ENCODE data around the gene PACRG.

The PACRG gene

DNA sequence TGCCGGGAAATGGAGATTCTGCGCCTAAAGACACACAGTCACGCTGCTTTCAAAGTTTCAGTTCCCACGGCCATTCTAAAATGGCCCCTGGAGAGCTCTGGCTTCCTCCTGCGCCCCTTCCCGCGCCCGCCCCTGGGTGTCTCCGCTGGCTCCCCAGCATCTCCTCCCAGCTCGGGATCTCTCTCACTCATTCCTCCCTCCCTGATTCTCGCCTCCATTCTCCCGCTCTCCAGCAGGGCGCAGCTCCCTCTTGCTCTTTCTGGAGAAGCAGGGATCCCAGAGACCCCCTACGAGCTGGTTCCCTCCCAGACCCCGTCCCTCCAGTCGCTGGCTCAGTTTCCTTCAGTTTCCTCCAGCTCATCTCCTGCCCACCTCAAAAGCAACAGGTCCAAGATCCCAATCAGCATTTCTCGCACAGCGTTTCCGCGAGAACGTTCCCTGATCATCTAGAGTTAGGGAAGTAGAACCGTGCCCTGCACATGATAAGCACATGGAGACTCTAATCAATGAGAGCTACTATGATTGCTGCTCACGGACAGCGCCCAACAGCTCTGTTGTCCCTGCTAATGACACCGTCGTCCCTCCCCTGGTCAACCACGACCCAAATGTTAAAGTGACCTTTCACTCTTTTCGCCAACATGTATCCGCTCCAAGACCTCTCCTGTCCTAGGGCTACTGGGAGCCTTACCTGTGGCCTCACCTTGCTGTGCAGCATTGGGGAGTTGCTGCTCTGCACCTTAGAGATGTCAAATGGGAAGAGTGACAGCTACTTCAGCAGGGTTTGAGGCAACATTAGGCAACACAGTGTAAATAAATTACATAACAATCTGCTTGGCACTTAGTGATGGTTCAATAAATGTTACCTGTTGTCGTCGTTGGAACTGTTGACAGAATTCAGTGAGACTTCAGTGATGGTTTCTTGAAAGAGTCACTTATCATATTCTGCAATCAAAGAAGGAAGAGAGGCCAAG, 468.2 kb downstream of the PACRG start:
- H3K27ac ChIP-seq (ENCODE audit: low read depth, low read length) = no peak overlapping the region
- no peak overlapping the region for H3K4me3 ChIP-seq (ENCODE audit: low read depth, low read length)
- no peaks in the 10 kb centered on the region for H3K36me3 ChIP-seq (ENCODE audit: control insufficient read depth, insufficient read depth, low read length)
- no peaks in the 10 kb centered on the region for H3K27me3 ChIP-seq (ENCODE audit: control insufficient read depth, insufficient read depth, low read length)
- no peak overlapping the region for H3K9ac ChIP-seq (ENCODE audit: low read length)
- no peaks in the 10 kb centered on the region; the same call in 1 of the 2 replicates for H3K4me1 ChIP-seq (ENCODE audit: control insufficient read depth, insufficient read depth, low read length)
- H3K9me3 ChIP-seq (ENCODE audit: control insufficient read depth, insufficient read depth, low read depth, low read length) = no peaks in the 10 kb centered on the region

DNA sequence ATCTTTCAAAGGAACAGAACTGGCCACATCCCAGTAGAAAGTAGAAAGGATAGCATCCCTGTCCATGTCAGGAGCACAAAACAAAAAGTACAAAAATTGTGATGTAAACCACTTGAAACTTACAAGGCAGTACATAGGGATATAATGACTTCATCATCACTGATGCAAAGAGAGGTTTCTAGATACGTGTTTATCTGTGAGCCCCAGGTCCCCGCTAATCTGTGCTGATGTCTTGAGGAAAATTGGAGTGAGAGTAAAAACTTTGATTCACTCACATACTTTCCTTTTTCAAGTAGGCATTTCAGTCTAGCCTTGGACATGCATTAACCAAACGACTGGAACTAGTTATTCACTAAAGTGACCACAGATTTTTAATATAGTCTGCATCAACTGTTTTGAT, 470.1 kb downstream of the PACRG start:
- H3K9me3 ChIP-seq (ENCODE audit: control insufficient read depth, insufficient read depth, low read depth, low read length) = no peaks in the 10 kb centered on the region
- peaks cover 3% of the 10 kb centered on the region; the same call in 1 of the 2 replicates for H3K4me1 ChIP-seq (ENCODE audit: control insufficient read depth, insufficient read depth, low read length)
- no peak overlapping the region for H3K27ac ChIP-seq (ENCODE audit: low read depth, low read length)
- no peaks in the 10 kb centered on the region for H3K36me3 ChIP-seq (ENCODE audit: control insufficient read depth, insufficient read depth, low read length)
- no peak overlapping the region for H3K4me3 ChIP-seq (ENCODE audit: low read depth, low read length)
- no peak overlapping the region for H3K9ac ChIP-seq (ENCODE audit: low read length)
- no peaks in the 10 kb centered on the region for H3K27me3 ChIP-seq (ENCODE audit: control insufficient read depth, insufficient read depth, low read length)

DNA sequence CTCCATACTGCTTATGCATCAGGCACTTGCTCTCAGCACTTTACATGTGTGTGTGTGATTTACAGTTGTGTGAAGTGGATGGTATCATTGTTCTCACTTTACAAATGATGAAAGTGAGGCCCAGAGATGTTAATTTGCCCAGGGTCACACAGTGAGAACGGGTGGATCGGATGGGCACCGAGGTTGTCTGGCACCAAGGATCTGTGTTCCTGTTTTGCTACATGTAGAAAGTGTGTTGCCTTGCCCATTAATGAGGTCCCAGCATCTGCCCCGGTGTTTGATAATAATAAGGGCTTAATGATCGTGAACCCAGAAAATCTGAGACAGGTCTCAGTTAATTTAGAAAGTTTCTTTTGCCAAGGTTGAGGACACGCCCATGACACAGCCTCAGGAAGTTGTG, 470.6 kb downstream of the PACRG start:
- H3K9me3 ChIP-seq (ENCODE audit: control insufficient read depth, insufficient read depth, low read depth, low read length) = no peaks in the 10 kb centered on the region
- peaks cover 3% of the 10 kb centered on the region; the same call in 1 of the 2 replicates for H3K4me1 ChIP-seq (ENCODE audit: control insufficient read depth, insufficient read depth, low read length)
- H3K27ac ChIP-seq (ENCODE audit: low read depth, low read length) = no peak overlapping the region
- no peak overlapping the region for H3K9ac ChIP-seq (ENCODE audit: low read length)
- H3K27me3 ChIP-seq (ENCODE audit: control insufficient read depth, insufficient read depth, low read length) = no peaks in the 10 kb centered on the region
- no peak overlapping the region for H3K4me3 ChIP-seq (ENCODE audit: low read depth, low read length)
- H3K36me3 ChIP-seq (ENCODE audit: control insufficient read depth, insufficient read depth, low read length) = no peaks in the 10 kb centered on the region

DNA sequence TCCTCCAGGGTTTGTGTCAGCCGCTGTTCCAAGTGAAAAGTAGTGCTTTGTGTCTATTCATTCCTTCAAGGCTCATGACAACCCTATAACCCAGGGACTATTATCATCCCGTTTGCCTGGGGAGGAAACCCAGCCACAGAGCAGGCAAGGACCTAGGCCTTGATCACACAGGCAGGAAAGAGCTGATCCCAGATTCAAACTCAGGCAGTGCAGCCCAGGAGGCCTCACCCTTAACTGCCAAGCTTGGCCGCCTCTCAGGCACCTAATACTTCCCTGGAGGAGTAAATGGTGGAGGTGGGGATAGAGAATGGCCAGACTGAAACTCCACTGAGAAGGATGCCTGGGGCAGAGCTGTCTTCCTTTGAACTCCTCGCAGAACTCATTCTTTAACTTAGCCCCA, 471.6 kb downstream of the PACRG start:
- Histone ChIP-seq H3K4me1 (ENCODE audit: control insufficient read depth, insufficient read depth, low read length) (peaks cover 3% of the 10 kb centered on the region; the same call in 1 of the 2 replicates), H3K9me3 (ENCODE audit: control insufficient read depth, insufficient read depth, low read depth, low read length) (no peaks in the 10 kb centered on the region), H3K27me3 (ENCODE audit: control insufficient read depth, insufficient read depth, low read length) (no peaks in the 10 kb centered on the region), H3K27ac (ENCODE audit: low read depth, low read length) (no peak overlapping the region), H3K36me3 (ENCODE audit: control insufficient read depth, insufficient read depth, low read length) (no peaks in the 10 kb centered on the region), H3K4me3 (ENCODE audit: low read depth, low read length) (no peak overlapping the region), H3K9ac (ENCODE audit: low read length) (no peak overlapping the region)

DNA sequence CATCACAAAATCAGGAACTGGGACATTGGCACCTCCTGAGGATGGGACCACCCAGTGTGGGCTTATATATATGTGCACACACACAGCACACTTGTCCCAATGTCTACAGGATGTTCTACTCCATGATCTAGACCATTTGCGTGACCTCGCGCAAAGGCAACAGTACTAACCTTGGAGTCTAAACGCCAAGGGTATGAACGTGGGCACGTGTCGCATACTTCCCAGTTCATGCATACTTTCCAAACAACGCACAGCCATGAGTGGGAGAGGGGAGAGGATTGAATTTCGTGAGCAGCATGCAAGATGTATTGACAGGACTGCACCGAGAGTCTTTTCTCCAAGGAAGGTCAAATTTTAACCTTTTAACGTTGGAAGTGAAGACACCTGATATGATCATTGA, 472.5 kb downstream of the PACRG start:
- Histone ChIP-seq H3K27me3 (ENCODE audit: control insufficient read depth, insufficient read depth, low read length) (no peaks in the 10 kb centered on the region), H3K9me3 (ENCODE audit: control insufficient read depth, insufficient read depth, low read depth, low read length) (no peaks in the 10 kb centered on the region), H3K27ac (ENCODE audit: low read depth, low read length) (no peak overlapping the region), H3K36me3 (ENCODE audit: control insufficient read depth, insufficient read depth, low read length) (no peaks in the 10 kb centered on the region), H3K4me1 (ENCODE audit: control insufficient read depth, insufficient read depth, low read length) (peaks cover 3% of the 10 kb centered on the region; the same call in 1 of the 2 replicates), H3K9ac (ENCODE audit: low read length) (no peak overlapping the region), H3K4me3 (ENCODE audit: low read depth, low read length) (no peak overlapping the region)

DNA sequence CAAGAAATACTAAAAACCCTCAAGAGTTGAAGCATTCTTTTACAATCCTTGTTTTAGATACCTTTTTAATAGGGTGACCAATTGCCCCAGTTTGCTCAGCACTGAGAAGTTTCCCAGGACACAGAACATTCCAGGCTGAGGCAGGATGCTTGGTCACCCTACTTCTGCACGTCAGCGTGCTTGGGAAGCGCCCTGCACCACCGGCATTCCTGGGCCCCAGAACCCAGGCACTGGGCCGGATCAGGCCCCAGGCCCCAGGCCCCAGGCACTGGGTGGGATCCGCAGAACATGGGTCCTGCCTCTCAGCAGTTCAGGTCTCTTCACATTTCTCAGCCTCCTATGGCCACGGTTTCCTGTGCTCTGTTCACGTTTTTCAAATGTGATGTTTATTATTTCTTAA, 472.9 kb downstream of the PACRG start:
- H3K9me3 ChIP-seq (ENCODE audit: control insufficient read depth, insufficient read depth, low read depth, low read length) = no peaks in the 10 kb centered on the region
- no peaks in the 10 kb centered on the region for H3K36me3 ChIP-seq (ENCODE audit: control insufficient read depth, insufficient read depth, low read length)
- H3K27ac ChIP-seq (ENCODE audit: low read depth, low read length) = no peak overlapping the region
- H3K27me3 ChIP-seq (ENCODE audit: control insufficient read depth, insufficient read depth, low read length) = no peaks in the 10 kb centered on the region
- H3K4me1 ChIP-seq (ENCODE audit: control insufficient read depth, insufficient read depth, low read length) = peaks cover 3% of the 10 kb centered on the region; the same call in 1 of the 2 replicates
- H3K4me3 ChIP-seq (ENCODE audit: low read depth, low read length) = no peak overlapping the region
- H3K9ac ChIP-seq (ENCODE audit: low read length) = no peak overlapping the region

DNA sequence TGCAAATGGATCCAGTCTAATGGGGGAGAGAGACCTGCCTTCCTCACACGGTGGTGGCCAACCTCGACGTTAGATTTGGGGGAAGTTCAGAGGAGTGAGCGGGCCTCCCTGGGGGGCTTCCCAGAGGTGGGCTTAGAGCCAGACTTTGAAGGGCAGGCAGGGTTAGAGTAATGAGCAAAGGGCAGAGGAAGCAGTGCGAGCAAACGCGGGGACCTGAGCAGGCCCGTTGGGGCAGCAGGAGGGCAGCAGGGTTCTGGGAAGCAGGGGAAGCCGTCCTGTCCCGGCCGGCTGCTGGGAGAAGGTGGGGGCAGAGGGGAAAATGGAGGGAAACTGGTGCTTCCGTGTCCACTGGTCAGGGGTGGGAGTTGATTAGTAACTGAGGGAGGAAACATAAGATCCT, 474.1 kb downstream of the PACRG start:
- H3K4me3 ChIP-seq (ENCODE audit: low read depth, low read length) = no peak overlapping the region
- no peaks in the 10 kb centered on the region for H3K36me3 ChIP-seq (ENCODE audit: control insufficient read depth, insufficient read depth, low read length)

DNA sequence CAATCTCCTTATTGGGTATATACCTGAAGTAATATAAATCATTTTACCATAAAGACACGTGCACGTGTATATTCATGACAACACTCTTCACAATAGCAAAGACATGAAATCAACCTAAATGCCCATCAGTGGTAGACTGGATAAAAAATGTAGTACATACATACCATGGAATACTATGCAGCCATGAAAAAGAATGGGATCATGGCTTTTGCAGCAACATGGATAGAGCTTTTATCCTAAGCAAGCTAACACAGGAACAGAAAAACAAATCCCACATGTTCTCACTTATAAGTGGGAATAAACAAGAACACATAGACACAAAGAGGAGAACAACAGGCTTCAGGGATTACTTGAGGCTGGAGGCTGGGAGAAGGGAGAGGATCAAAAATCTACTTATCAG, 478.4 kb downstream of the PACRG start:
- H3K4me1 ChIP-seq (ENCODE audit: control insufficient read depth, insufficient read depth, low read length) = peaks cover 3% of the 10 kb centered on the region; the same call in 1 of the 2 replicates

More for the DNA sequence above, 474.1 kb downstream of the PACRG start:
- Histone ChIP-seq H3K9me3 (ENCODE audit: control insufficient read depth, insufficient read depth, low read depth, low read length) (peaks cover 3% of the 10 kb centered on the region; the same call in 1 of the 2 replicates), H3K9ac (ENCODE audit: low read length) (no peak overlapping the region), H3K4me1 (ENCODE audit: control insufficient read depth, insufficient read depth, low read length) (peaks cover 3% of the 10 kb centered on the region; the same call in 1 of the 2 replicates), H3K27me3 (ENCODE audit: control insufficient read depth, insufficient read depth, low read length) (no peaks in the 10 kb centered on the region), H3K27ac (ENCODE audit: low read depth, low read length) (no peak overlapping the region)

DNA sequence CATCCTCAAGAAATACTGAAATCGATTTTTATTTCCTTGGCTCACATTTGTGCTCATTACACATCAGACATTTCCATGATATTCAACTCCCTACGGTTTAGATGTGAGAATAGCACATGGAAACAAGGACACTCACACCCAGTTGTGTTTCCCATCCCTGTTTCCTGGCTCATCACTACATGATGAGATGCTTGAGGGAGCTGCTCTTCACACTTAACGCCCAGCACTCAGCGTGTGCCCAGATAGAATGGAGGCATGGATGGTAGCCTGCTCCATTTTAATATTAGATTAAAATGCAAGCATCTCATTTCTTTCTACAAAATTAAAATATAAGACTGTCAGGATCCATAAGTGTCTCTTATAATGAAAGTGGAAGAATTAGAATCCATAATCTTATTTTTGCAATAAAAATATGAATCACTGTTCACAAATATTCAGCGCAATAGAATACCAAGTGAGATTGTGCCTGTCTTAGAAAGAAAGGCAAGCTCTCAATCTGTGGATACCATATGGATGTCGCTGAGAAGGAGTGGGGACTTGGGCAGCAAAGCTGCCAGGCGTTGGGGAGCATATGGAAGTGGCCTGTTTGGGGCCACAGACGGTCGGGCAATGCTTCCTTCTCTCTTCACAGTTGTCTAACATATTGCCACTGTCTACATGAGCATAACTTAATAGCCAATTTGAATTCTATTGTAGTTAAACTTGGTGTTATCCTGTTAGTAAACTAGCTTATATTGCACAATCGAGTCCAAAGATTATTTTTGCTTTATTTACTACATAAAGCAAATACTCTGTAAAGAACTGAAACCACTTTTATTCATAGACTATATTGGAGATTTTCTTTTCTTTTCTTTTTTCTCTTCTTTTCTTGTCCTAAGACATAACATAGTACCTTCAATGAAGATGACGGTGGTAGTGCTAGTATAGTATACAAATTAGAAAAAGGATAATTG, 479.9 kb downstream of the PACRG start:
- Histone ChIP-seq H3K4me1 (ENCODE audit: control insufficient read depth, insufficient read depth, low read length) (no peaks in the 10 kb centered on the region), H3K9me3 (ENCODE audit: control insufficient read depth, insufficient read depth, low read depth, low read length) (peaks cover 14% of the 10 kb centered on the region), H3K36me3 (ENCODE audit: control insufficient read depth, insufficient read depth, low read length) (no peaks in the 10 kb centered on the region), H3K27ac (ENCODE audit: low read depth, low read length) (no peak overlapping the region), H3K9ac (ENCODE audit: low read length) (no peak overlapping the region), H3K27me3 (ENCODE audit: control insufficient read depth, insufficient read depth, low read length) (no peaks in the 10 kb centered on the region), H3K4me3 (ENCODE audit: low read depth, low read length) (no peak overlapping the region)

More for the DNA sequence above, 478.4 kb downstream of the PACRG start:
- H3K4me3 ChIP-seq (ENCODE audit: low read depth, low read length) = no peak overlapping the region
- H3K9ac ChIP-seq (ENCODE audit: low read length) = no peak overlapping the region
- no peaks in the 10 kb centered on the region for H3K36me3 ChIP-seq (ENCODE audit: control insufficient read depth, insufficient read depth, low read length)
- no peak overlapping the region for H3K27ac ChIP-seq (ENCODE audit: low read depth, low read length)
- no peaks in the 10 kb centered on the region for H3K27me3 ChIP-seq (ENCODE audit: control insufficient read depth, insufficient read depth, low read length)
- peaks cover 6% of the 10 kb centered on the region; the same call in 1 of the 2 replicates for H3K9me3 ChIP-seq (ENCODE audit: control insufficient read depth, insufficient read depth, low read depth, low read length)

DNA sequence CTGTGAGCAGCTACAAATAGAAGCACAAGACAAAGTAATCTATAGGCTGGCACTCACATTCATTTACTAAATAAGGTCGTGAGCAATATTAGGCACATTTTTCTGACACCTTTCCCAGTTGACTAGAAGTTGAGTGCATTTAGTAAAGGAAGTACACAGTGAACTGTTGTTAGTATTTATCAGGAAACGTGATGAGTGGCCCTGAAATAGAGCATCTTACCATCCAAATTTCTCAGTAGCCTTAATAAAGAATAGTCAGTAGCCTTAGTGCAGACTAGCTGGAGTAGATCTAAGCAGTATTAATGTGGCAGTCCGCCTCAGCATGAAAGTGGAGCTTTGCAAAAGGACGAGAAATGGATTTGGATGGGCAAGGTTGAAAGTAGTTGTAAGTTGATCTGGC, 481.2 kb downstream of the PACRG start:
- Histone ChIP-seq H3K4me3 (ENCODE audit: low read depth, low read length) (no peak overlapping the region), H3K4me1 (ENCODE audit: control insufficient read depth, insufficient read depth, low read length) (no peaks in the 10 kb centered on the region), H3K27me3 (ENCODE audit: control insufficient read depth, insufficient read depth, low read length) (no peaks in the 10 kb centered on the region), H3K36me3 (ENCODE audit: control insufficient read depth, insufficient read depth, low read length) (no peaks in the 10 kb centered on the region), H3K9me3 (ENCODE audit: control insufficient read depth, insufficient read depth, low read depth, low read length) (peaks cover 17% of the 10 kb centered on the region), H3K9ac (ENCODE audit: low read length) (no peak overlapping the region), H3K27ac (ENCODE audit: low read depth, low read length) (no peak overlapping the region)

All from HUES6 (cell line).